HG03139 (cell line): ENCODE results near the gene KSR2.
"Not testable (repeated sequence)": the region's sequence is repeated elsewhere in the genome, so short reads cannot be mapped to it uniquely, and the experiment has no call there.

Source experiments
- ATAC-seq: cut with Tn5 transposase; IDR thresholded peaks from one replicate; pipeline ENCODE4 v1.9.1; 2021; ENCODE audit not compliant: unreplicated experiment

Gene KSR2

GRCh38 chr12:117860787-117861290 is 108.0 kb downstream of the KSR2 start:
- not testable (repeated sequence) for ATAC-seq

DNA sequence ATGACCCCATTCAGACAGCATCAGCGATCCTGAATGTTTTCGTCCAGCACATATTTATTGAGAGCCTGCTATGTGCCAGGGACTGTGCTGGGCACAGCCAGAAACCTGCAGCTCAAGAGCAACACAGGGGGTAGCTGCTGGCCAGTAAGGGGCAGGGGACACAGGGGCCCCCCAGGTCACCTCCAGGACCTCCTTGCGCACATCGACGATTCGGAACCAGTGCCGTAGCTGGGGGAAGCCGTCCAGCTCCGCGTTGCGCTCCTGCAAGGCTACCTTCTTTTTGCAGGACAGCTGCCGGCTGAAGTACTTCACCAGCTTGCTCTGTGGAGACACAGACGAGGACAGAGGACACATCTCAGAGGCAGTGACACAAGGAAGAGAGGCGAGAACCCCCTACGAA is 108.7 kb downstream of the KSR2 start:
- no peak for ATAC-seq

GRCh38 chr12:117857632-117858612 is 110.9 kb downstream of the KSR2 start:
- ATAC-seq, result peak; percentile 52

GRCh38 chr12:117857139-117857538 is 111.7 kb downstream of the KSR2 start:
- ATAC-seq, result not testable (repeated sequence)

DNA sequence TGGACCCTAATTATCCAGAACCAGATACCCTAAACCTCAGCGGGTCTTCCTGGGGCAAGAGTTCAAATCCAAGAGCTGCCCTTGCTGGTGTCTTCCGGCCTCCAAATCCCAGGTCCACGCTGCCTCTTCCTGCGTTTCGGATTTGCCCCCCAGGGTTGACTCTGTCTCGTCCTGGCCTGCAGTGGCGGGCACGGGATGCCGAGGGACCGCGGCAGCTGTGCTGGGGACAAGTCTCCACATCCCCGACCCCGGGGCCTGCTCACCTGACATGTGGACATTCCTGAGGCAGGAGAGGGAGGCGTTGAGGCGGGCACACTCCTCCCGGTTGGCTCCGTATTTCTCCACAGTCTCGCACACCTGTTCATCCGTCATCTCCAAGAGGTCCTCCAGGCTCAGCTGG is 113.6 kb downstream of the KSR2 start:
- no peak for ATAC-seq

- no peak for ATAC-seq
These were observed 114.3 kb downstream of the KSR2 start for GRCh38 chr12:117854339-117855012.

DNA sequence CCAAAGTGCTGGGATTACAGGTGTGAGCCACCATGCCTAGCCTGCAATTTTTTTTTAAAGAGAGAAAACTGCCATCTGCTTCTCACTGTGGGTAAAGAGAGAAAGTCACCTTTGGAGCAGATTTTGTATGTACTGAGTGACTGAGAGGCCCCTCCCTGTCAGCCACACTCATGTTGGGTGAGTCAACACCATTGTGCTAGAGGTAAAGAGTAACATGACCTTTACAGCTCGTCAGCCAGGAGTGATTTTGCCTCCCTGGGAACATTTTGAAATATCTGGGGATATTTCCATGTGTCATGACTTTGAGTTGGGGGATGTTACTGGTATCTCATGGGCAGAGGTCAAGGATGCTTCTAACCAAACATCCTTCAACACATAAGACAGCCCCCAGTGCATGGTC is 115.2 kb downstream of the KSR2 start:
- ATAC-seq, result no peak

- ATAC-seq, result no peak
These were observed 118.7 kb downstream of the KSR2 start for GRCh38 chr12:117850048-117850447.

- ATAC-seq, result no peak
These were observed 121.4 kb downstream of the KSR2 start for GRCh38 chr12:117847371-117847770.

DNA sequence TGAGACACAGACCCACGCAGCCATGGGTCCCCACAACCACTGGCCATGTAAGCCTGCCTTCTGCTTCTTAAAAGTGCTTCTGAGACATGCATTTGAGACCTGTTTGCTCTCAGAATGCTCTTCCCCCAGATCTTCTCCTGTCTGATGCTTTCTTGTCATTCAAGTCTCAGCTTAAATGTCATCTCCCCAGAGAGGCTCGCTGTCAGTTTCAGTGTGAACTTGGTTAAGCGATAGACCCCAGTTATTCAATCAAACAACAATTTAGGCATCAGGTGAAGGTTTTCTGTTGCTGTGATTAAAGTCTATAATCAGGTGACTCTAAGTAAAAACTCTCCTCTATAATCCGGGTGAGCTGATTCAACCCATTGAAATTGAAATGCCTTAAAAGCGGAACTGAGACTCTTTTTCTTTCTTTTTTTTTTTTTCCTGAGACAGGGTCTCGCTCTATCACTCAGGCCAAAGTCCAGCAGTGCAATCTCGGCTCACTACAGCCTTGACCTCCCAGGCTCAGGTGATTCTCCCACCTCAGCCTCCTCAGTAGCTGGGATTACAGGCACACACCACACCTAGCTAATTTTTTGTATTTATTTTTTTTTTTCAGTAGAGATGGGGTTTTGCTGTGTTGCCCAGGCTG is 123.4 kb downstream of the KSR2 start:
- ATAC-seq, result no peak

DNA sequence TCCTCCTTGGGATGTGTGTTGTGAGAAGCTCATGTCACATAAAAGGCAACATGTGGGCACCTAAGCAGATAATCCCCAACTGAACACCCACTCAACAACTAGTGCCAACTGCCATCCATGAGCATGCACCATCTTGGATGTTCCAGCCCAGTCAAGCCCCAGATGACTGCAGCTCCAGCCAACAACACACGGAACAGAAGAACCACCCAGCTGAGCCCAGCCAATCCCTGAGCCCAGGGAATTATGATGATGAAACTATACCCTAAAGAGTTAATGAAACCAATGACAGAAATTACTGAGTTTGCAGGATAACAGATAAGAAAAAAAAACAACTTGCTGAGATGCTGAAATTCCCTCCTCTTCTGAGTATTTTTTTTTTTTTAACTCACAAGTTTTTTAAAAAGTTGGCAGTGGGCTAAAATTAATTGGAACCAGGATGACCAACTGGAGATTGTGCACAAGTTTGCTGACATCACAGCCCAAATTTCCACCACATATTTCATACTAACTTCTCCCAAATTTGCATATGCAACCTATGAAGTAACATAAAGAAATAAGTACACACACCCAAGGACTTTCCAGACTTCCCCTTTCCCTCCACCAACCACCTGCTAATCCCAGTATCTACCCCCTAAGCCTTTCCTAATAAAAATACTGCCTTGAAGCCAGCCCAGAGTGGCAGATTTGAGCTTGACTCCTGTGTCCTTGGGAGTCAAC is 124.5 kb downstream of the KSR2 start:
- no peak for ATAC-seq

DNA sequence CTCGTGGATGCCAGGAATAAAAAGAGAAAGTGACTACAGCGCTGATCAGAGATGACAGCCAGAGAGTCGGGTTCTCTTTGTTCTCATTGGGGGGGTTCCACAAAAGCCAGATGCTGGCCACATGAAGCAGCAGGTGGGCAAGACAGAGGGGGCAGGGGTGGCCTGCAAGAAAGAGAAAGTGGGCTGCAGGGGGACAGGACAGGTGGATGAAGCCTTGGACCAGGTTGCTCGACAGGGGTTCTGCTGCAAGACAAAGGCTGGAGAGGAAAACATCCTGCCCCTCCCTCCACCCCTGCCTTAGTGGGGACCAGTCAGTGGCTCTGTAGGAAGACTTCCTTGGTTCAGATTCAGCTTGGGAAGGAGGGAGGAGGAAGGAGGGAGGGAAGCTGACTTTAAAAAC is 126.2 kb downstream of the KSR2 start:
- no peak for ATAC-seq

DNA sequence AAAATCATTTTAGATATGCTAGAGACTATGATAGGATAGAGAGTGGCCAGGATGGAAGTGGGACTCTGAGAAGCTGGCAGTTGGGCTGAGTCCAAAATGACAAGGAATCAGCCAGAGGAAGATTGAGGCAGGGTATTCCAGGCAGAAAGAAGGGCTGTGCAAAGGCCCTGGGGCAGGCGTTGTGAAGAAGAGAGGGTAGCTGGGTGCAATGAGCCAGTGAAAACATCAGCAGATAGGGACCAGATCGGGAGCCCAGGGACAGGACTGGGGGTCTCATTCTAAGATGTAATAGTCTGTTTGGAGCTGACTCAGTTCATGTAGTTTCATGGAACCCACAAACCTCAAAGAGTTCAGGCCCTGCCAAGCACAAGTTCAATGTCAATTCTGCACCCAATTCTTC is 126.6 kb downstream of the KSR2 start:
- ATAC-seq, result no peak

DNA sequence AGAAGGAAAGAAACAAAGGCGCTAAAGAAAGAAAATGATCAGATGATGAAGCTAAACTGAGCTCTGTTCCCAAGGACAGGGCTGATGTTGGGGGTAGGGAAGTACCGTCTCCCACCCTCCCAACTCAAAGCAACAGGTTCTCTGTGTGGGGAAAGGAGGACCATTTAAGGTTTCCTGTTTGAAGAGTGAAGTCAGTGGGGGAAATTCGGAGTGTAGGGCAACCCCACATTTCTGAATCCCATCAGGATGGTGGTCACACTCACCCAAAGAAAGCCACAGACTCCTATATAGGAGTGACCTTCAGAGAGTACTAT is 131.1 kb downstream of the KSR2 start:
- ATAC-seq, result no peak

DNA sequence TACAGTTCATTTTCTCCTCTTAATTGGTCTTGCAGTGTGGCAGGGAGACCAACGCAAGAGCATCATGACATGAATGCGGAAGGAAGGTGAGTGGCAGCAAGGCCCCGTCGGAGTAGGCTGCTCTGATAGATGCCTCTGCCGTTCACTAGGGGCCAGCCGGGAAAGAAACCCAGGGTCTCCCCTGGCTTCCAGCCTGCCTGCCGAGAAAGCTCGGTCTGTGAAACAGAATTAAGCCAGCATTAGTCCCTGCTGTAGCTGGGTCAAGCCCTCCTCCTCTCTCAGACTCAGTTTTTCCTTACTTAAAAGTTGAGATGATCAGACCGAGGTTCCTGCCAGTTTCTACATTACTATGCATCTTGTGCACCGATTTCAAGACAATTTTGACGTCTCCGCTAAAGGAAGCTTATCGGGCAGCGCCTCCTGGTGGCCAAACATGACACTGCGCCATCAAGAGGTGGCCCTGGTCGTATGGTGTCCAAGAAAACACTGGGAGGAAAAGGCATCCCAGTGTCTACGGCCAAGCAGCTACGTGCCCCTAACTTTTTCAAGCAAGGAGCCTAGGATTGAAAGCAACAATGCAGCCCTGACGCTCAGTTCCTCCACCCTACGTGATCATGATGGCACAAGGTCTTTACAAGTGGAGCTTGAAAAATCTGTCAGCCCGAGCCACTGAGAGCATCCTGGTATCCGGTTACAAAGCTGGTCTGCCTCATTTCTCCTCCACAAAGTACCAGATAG is 131.6 kb downstream of the KSR2 start:
- peak; percentile 63 for ATAC-seq

GRCh38 chr12:117836476-117836875 is 132.3 kb downstream of the KSR2 start:
- ATAC-seq, result no peak

GRCh38 chr12:117835156-117835555 is 133.6 kb downstream of the KSR2 start:
- no peak for ATAC-seq

GRCh38 chr12:117832459-117833457 is 136.0 kb downstream of the KSR2 start:
- no peak for ATAC-seq

GRCh38 chr12:117830471-117830870 is 138.3 kb downstream of the KSR2 start:
- no peak for ATAC-seq
